ENCODE results near the gene CCR5AS.
"Not testable (repeated sequence)": the region's sequence is repeated elsewhere in the genome, so short reads cannot be mapped to it uniquely, and the experiment has no call there.

CCR5AS gene

DNA sequence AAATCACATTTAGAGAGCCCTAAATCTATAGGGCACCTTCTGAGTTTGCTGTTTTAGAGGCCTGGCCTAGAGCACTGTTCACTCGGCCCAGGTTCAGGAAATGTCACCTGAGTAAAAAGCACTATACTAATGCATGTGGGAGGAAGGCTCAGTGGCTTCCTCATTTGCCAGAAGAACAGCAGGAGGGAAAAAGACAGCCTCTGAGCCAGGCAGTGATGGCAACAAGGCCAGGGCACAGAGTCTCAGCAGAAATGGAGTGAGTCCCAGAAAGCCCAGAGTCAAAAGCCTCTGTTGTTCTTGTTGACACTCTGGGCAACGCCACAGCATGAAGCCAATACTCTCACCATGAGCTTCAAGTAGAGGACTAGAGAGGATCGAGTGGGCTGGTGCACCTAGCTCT is 32.0 kb upstream of the CCR5AS start:
- TF ChIP-seq ZNF274 (IDR thresholded peaks at IDR 0.05; ENCODE audit: low read depth, low read length) = no peak
- H3K4me3 ChIP-seq (ENCODE audit: low read length) = no peak overlapping the region

DNA sequence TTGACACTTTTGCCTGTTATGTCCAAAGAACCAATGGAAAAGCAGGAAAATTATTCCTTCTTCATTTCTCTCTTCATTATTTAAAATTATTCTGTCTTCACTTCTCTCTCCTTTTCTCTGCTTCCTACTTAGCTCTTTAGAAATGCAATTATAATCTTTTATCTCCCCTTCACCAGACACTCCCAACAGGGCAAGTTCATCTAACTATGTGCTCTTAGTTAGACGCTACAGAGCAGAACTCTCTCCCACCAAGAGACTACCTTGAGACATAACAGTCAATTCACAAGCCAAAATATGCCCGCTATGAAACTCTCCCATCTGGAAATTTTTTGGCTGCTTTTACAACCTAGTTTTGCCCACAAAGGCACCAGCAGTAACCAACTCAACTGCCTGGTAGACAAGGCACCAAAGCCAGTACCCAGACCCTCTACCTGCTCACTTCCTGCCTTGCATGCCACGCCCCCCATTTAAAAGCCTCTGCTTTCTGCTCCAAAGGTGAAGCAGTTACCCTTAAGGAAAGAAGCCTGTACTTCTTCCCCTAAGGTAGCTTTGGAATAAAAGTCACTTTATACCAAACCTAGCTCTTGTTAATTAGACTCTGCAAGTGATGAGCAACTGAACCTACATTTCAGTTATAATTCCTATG is 28.3 kb upstream of the CCR5AS start:
- no peak overlapping the region for H3K4me3 ChIP-seq (ENCODE audit: low read length)
- TF ChIP-seq ZNF274 (IDR thresholded peaks at IDR 0.05; ENCODE audit: low read depth, low read length) = no peak

DNA sequence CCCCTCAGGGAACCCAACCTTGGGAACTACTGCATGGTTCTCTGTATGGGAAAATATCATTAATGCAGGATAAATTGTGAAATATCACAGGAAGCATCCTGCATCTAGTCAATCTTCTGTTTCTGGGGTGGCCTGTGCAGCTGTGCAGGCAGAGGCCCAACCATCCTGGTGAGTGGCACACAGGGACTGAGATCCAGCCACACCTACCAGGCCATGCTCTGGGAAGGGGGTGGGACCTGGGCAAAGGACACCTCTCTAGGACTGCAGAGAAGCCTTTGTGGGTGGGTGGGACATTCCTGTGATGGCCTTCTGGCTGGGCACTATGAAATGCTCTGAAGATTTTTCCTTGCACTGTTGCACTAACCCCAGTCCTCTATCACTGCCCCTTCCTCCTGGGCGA is 27.0 kb upstream of the CCR5AS start:
- H3K4me3 ChIP-seq (ENCODE audit: low read length) = no peak overlapping the region
- no peak for TF ChIP-seq ZNF274 (IDR thresholded peaks at IDR 0.05; ENCODE audit: low read depth, low read length)

DNA sequence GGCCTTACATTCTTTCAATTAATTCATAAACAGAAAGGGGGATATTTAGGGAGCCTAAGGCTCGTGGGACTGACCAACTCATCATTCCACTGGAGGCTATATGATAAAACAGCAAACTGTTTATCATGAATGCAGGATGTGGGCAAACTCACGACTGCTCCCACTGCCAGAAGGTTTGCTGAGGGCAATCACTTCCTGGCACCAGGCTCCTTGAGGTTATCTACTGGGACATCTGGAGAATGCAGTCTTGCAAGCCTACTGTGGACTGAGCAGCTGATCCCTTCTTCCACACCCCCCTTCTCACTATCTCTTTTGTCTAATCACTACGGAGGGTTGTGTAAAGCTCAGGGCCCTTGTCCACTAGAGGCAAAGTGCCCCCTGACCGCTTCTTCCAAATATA is 26.3 kb upstream of the CCR5AS start:
- H3K4me3 ChIP-seq (ENCODE audit: low read length) = not testable (repeated sequence)

DNA sequence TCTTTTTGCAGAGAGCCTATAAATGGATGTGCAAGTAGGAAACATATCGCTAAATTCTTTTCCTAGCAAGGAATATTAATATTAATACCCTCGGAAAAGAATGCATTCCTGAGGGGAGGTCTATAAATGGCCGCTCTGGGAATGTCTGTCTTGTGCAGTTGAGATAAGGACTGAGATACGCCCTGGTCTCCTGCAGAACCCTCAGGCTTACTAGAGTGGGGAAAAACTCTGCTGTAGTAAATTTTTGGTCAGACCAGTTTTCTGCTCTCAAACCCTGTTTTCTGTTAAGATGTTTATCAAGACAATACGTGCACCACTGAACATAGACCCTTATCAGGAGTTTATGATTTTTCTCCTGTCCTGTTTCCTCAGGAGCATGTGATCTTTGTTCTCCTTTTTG is 25.0 kb upstream of the CCR5AS start:
- H3K4me3 ChIP-seq (ENCODE audit: low read length) = not testable (repeated sequence)

DNA sequence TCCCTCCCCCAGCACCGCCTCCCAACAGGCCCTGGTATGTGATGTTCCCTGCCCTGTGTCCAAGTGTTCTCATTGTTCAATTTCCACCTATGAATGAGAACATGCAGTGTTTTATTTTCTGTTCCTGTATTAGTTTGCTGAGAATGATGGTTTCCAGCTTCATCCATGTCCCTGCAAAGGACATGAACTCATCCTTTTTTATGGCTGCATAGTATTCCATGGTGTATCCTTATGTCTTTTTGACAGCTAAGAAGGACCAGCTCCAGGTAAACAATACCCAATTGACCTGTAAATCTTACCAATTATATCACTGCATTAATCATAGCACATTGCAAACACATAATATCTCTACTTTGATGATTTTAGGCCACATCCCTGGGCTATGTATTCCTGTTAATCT is 24.0 kb upstream of the CCR5AS start:
- not testable (repeated sequence) for H3K4me3 ChIP-seq (ENCODE audit: low read length)

DNA sequence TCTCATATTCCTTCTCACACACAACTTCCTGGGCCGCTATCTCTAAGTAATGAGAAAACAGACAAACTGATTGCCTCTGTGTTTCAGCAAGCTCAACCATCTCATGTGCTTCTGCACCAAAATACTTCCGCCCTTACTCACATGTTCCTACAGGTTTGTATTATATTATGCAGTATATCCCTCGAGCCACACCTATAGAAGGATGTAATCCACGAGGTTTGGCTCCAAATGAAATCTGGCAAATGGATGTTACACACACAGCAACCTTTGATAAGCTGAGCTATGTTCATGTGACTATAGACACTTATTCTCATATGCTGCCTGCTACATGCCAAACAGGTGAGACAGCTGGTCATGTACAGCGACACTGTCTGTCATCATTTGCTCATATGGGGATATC is 22.8 kb upstream of the CCR5AS start:
- no peak overlapping the region for H3K4me3 ChIP-seq (ENCODE audit: low read length)
- TF ChIP-seq ZNF274 (IDR thresholded peaks at IDR 0.05; ENCODE audit: low read depth, low read length) = no peak

DNA sequence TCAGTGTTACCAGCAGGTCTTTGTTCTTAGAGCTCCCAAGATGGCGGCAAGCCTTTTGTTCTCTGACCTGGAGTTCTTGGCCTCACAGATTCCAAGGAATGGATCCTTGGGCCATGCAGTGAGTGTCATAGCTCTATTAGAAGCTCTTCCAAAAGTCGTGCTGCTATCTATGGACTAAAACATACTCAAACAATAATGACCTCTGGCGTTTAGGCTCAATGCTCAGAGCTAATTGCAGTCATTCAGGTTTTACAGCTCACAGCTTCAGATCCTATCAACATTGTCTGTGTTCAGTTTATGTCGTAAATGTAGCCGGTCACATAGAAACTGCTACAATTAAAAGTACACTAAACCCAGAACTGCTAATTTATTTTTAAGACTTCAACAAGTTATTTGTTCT is 22.4 kb upstream of the CCR5AS start:
- TF ChIP-seq ZNF274 (IDR thresholded peaks at IDR 0.05; ENCODE audit: low read depth, low read length) = no peak
- H3K4me3 ChIP-seq (ENCODE audit: low read length) = no peak overlapping the region

DNA sequence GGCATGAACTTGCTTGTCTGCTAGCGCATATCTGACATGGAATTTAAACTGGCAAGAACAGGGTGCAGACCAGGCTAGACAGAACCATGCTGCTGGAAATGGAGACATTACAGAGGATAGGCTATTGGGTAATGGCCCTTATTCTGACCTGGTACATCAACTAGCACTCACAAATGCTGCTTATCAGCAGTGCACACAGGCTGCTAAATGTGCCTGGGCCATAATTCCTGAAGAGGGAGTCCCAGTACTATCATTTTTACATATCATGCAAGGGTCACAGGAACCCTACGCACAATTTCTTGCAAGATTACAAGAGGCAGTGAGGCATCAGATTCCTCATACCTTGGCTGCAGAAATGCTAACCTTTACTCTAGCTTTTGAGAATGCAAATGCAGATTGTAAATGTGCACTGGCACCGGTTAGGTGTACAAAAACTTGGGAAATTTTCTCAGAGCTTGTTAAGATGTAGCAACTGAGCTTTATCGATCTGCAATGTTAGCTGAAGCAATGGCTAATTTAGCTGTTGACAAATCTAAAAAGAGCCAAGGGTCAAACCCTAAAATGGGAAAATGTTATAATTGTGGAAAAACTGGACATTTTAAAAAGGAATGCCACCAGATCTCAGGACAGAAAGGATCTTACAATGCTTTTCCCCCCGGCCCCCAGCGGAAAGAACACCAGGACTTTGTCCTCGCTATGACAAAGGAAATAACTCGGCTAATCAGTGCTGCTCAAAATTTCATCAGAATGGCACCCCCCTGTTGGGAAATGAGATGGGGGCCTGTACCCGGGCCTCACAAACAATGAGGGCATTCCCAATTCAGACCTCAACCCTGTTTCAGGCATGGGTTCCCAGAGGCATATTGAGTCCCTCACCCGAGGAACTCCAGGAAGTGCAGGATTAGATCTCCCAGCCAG is 21.3 kb upstream of the CCR5AS start:
- TF ChIP-seq ZNF274 (IDR thresholded peaks at IDR 0.05; ENCODE audit: low read depth, low read length) = no peak
- no peak overlapping the region for H3K4me3 ChIP-seq (ENCODE audit: low read length)

DNA sequence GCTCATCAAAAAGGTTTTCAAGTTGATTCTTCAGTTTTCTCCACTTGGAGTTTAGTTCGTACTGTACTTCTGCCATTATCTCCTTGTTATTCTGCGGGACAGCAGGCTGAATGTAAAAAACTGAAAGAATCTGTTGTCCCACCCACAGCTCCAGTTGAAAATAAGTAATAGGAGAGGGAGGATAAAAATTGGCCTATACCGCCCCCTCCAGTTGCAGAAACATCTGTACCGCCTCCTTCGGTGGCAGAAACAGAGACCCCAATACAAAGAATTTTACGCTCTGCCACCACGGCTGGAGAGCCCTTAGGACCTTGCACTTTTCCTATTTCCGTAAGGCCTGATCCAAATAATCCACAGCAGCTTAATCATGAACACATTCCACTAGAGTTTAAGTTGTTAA is 20.5 kb upstream of the CCR5AS start:
- H3K4me3 ChIP-seq (ENCODE audit: low read length) = not testable (repeated sequence)

DNA sequence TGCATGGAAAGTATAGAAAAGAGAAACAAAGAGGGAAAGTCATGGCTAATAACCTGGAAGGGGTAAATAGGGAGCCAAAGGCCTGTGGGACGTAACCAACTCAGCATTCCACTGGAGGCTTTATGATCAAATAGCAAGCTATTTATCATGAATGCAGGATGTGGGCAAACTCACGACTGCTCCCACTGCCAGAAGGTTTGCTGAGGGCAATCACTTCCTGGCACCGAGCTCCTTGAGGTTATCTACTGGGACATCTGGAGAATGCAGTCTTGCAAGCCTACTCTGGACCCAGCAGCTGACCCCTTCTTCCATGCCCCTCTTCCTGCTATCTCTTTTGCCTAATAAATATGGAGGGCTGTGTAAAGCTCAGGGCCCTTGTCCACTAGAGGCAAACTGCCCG is 19.6 kb upstream of the CCR5AS start:
- H3K4me3 ChIP-seq (ENCODE audit: low read length) = not testable (repeated sequence)

DNA sequence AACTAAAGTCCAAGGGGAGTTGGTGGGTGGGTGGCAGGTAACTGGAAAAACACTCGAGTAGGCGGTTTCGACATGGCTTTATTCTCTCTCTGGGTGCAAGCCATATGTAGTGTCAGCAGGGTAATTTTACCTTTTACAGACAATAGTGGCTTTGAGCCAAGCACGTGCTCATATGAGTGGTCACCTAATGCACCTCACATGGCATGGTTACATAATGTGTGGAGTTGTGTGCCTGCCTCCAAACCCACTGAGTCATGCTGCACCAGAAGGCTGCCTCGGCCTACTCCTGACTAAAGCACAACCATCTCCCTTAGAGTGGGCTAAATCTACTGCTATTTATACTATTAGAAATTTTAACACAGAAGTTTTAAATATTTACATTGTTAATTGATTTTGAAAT is 16.7 kb upstream of the CCR5AS start:
- H3K4me3 ChIP-seq (ENCODE audit: low read length) = no peak overlapping the region
- no peak for TF ChIP-seq ZNF274 (IDR thresholded peaks at IDR 0.05; ENCODE audit: low read depth, low read length)

DNA sequence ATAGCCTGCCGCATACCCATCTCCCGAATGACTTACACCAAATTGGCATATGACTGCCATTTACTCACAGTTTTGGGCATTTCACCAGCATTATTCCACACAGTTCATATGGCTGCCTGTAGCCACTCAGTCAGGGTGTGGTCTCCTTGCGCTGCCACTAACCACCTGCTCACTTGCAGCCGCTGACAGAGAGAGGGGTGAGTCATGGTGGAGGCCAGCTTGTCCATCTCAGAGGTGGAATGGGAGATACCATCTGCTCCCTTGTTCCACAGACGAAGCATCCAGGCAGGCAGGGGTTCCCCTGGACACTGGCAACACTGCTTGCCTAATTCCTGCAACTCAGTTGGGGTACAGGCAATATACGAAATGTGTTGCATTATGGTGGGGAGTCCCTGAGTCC is 15.8 kb upstream of the CCR5AS start:
- no peak overlapping the region for H3K4me3 ChIP-seq (ENCODE audit: low read length)
- TF ChIP-seq ZNF274 (IDR thresholded peaks at IDR 0.05; ENCODE audit: low read depth, low read length) = no peak

DNA sequence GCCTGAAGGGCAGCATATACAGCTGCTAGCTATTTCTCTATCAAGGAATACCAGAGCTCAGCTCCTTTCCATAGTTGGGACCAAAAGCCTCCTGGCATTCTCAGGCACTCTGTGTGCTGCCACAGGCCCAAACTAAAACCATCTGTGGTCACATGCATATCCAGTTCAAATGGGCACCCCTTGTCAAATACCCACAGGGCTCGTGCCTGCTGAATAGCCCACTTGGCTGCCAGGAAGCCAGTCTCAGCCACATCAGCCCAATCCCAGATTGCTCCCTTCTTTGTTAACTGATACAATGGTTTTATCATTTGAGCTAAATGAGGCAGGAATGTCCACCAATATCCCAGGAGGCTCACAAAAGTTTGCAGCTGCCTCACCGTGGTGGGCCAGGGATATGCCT is 14.1 kb upstream of the CCR5AS start:
- H3K4me3 ChIP-seq (ENCODE audit: low read length) = no peak overlapping the region
- TF ChIP-seq ZNF274 (IDR thresholded peaks at IDR 0.05; ENCODE audit: low read depth, low read length) = no peak

DNA sequence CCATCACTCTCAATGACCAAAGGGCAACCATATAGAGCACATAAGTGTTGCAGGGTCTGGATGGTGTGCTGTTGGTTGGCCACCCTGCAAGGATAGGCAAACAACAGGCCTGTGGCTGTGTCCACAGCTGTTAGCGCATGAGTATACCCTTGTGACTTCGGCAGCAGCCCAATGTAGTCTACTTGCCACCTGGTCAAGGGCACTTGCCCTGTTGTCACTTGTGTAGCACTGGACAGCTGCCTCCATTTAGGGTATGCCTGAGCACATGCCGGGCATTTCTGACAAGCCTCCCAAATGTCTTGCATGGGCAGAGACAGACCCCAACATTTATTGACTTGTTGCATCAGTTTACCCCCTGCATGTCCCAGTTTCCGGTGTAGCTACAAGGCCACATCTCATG is 12.9 kb upstream of the CCR5AS start:
- no peak for TF ChIP-seq ZNF274 (IDR thresholded peaks at IDR 0.05; ENCODE audit: low read depth, low read length)

More for the DNA sequence above, 12.9 kb upstream of the CCR5AS start:
- H3K4me3 ChIP-seq (ENCODE audit: low read length) = no peak overlapping the region
